HFF-Myc (cell line): ENCODE data around the gene TNFAIP1.

ENCODE experiments used
- DNase-seq: peaks from one replicate; pipeline ENCODE4 v3.0.0-alpha.2; 2011; ENCODE audit warnings: low read depth; ENCODE audit errors: extremely low read depth
- H3K4me3 ChIP-seq: replicated peaks from 2 replicates; pipeline ENCODE4 v1.5.1; 2011; ENCODE audit warnings: low read depth, mild to moderate bottlenecking, control low read depth, low read length
- CTCF ChIP-seq: IDR thresholded peaks from 2 replicates; pipeline ENCODE4 v1.5.1; 2012; ENCODE audit warnings: mild to moderate bottlenecking, low read depth, low read length, control low read depth; ENCODE audit errors: missing control alignments

TNFAIP1 gene

GRCh38 chr17:28339431-28339830 is 3.9 kb downstream of the TNFAIP1 start:
- H3K4me3 ChIP-seq = no peak overlapping the region
- no peak for DNase-seq
- no peak for TF ChIP-seq CTCF

- DNase-seq = no peak
- TF ChIP-seq CTCF = no peak
- no peak overlapping the region for H3K4me3 ChIP-seq
Observed at GRCh38 chr17:28340374-28340773, 4.8 kb downstream of the TNFAIP1 start.

GRCh38 chr17:28341516-28341915 is 6.0 kb downstream of the TNFAIP1 start:
- no peak for DNase-seq
- no peak for TF ChIP-seq CTCF
- no peak overlapping the region for H3K4me3 ChIP-seq

- no peak for TF ChIP-seq CTCF
- DNase-seq = no peak
- H3K4me3 ChIP-seq = no peak overlapping the region
Observed at GRCh38 chr17:28342313-28342712, 6.8 kb downstream of the TNFAIP1 start.

GRCh38 chr17:28343491-28343932 is 8.0 kb downstream of the TNFAIP1 start:
- no peak overlapping the region for H3K4me3 ChIP-seq
- no peak for DNase-seq
- no peak for TF ChIP-seq CTCF

GRCh38 chr17:28344011-28344410 is 8.4 kb downstream of the TNFAIP1 start:
- no peak for TF ChIP-seq CTCF
- H3K4me3 ChIP-seq = no peak overlapping the region
- DNase-seq = no peak

- no peak for DNase-seq
- H3K4me3 ChIP-seq = no peak overlapping the region
- no peak for TF ChIP-seq CTCF
Observed at GRCh38 chr17:28344435-28344901, 8.9 kb downstream of the TNFAIP1 start.
